ENCODE results near the gene GLI3. TPM values are rescaled to one million over a fixed set of nuclear protein-coding genes. Genes with fewer than 3 reads are reported as not detected.

GLI3 gene
- total and polyA plus RNA-seq, 4 experiments from 2014 or later = 0.06 to 0.13 TPM; not detected in 2

GRCh38 chr7:42006801-42007513 lies 230.1 kb downstream of the GLI3 start:
- DNase-seq = no peak
- Histone ChIP-seq H3K36me3 (ENCODE audit: insufficient read depth, low read length) (no peaks in the 10 kb centered on the region), H3K27me3 (ENCODE audit: insufficient read depth, low read length) (no peaks in the 10 kb centered on the region), H3K9me3 (ENCODE audit: control insufficient read depth in 1 of 2, low read length in 2 of 2) (no peaks in the 10 kb centered on the region), H3K27ac (ENCODE audit: low read depth, low read length) (no peak overlapping the region), H3K4me3 (ENCODE audit: low read length in 2 of 2) (no peak overlapping the region), H3K4me1 (ENCODE audit: insufficient read depth, low read length) (no peaks in the 10 kb centered on the region)
- H3K27ac Mint-ChIP-seq = no peak overlapping the region
- no peaks in the 10 kb centered on the region for H3K27me3 Mint-ChIP-seq
- no peaks in the 10 kb centered on the region for H3K36me3 Mint-ChIP-seq
- intact Hi-C loops (cut with micrococcal nuclease) = no loop called here
- H3K4me1 Mint-ChIP-seq = no peaks in the 10 kb centered on the region
- CTCF ChIA-PET (ENCODE audit: partially characterized antibody) = interaction anchor here (1.6 kb wide), 1 partner anchor 64 kb away, joined by 3 read pairs; no protein-coding TSS in a partner anchor
- H3K4me3 Mint-ChIP-seq = no peak overlapping the region
- H3K9me3 Mint-ChIP-seq = peaks cover 0 to 3% (median 0%) of the 10 kb centered on the region in 8 donors
- POLR2A ChIA-PET (ENCODE audit: partially characterized antibody) = no interaction called here

DNA sequence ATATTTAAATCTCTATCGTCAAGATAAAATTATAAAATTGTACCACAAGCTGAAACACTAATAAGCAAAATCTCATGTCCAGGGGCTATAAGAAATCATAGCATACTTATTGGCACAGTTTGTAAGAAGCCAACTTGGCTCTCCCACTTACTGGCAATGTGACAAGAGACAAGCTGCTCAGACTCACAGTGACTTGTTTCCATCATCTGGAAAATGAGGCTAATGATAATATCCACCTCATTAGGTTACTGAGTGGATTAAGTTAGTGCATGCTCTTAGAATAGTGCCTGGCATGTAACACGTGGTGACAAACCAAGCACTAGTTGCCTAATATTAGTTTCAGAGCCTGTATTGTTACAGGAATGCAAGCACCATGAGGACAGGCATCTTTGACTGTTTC lies 234.4 kb downstream of the GLI3 start:
- peaks cover 0 to 4% of the 10 kb centered on the region in 2 donors for H3K27me3 Mint-ChIP-seq
- ChIA-PET POLR2A (ENCODE audit: partially characterized antibody) (no interaction called here), CTCF (ENCODE audit: partially characterized antibody) (no interaction called here)
- H3K4me1 ChIP-seq (ENCODE audit: insufficient read depth, low read length) = no peaks in the 10 kb centered on the region
- no peaks in the 10 kb centered on the region for H3K27me3 ChIP-seq (ENCODE audit: insufficient read depth, low read length)
- intact Hi-C loops (cut with micrococcal nuclease) = no loop called here
- H3K36me3 ChIP-seq (ENCODE audit: insufficient read depth, low read length) = no peaks in the 10 kb centered on the region
- H3K36me3 Mint-ChIP-seq = no peaks in the 10 kb centered on the region
- H3K4me1 Mint-ChIP-seq = no peaks in the 10 kb centered on the region
- H3K27ac ChIP-seq (ENCODE audit: low read depth, low read length) = no peak overlapping the region
- no peak for DNase-seq
- no peaks in the 10 kb centered on the region for H3K9me3 Mint-ChIP-seq
- H3K27ac Mint-ChIP-seq = no peak overlapping the region
- no peak overlapping the region for H3K4me3 Mint-ChIP-seq
- no peaks in the 10 kb centered on the region for H3K9me3 ChIP-seq (ENCODE audit: control insufficient read depth in 1 of 2, low read length in 2 of 2)
- H3K4me3 ChIP-seq (ENCODE audit: low read length in 2 of 2) = no peak overlapping the region

- no peak for DNase-seq
- Mint-ChIP-seq H3K4me3 (no peak overlapping the region), H3K4me1 (peaks cover 0 to 4% (median 2%) of the 10 kb centered on the region in 4 donors), H3K36me3 (no peaks in the 10 kb centered on the region), H3K9me3 (peaks cover 0 to 2% (median 0%) of the 10 kb centered on the region in 8 donors), H3K27ac (no peak overlapping the region), H3K27me3 (peaks cover 0 to 4% of the 10 kb centered on the region in 2 donors)
- ChIA-PET POLR2A (ENCODE audit: partially characterized antibody) (no interaction called here), CTCF (ENCODE audit: partially characterized antibody) (no interaction called here)
- Histone ChIP-seq H3K4me1 (ENCODE audit: insufficient read depth, low read length) (no peaks in the 10 kb centered on the region), H3K27me3 (ENCODE audit: insufficient read depth, low read length) (no peaks in the 10 kb centered on the region), H3K9me3 (ENCODE audit: control insufficient read depth in 1 of 2, low read length in 2 of 2) (no peaks in the 10 kb centered on the region), H3K36me3 (ENCODE audit: insufficient read depth, low read length) (no peaks in the 10 kb centered on the region), H3K27ac (ENCODE audit: low read depth, low read length) (no peak overlapping the region), H3K4me3 (ENCODE audit: low read length in 2 of 2) (no peak overlapping the region)
- intact Hi-C loops (cut with micrococcal nuclease) = no loop called here
These were observed 237.2 kb downstream of the GLI3 start for GRCh38 chr7:41999736-42000283.

GRCh38 chr7:41998041-41998440 lies 239.0 kb downstream of the GLI3 start:
- no peaks in the 10 kb centered on the region for H3K27me3 ChIP-seq (ENCODE audit: insufficient read depth, low read length)
- ChIA-PET POLR2A (ENCODE audit: partially characterized antibody) (no interaction called here), CTCF (ENCODE audit: partially characterized antibody) (no interaction called here)
- H3K27ac Mint-ChIP-seq = no peak overlapping the region
- no peak overlapping the region for H3K27ac ChIP-seq (ENCODE audit: low read depth, low read length)
- H3K4me3 ChIP-seq (ENCODE audit: low read length in 2 of 2) = no peak overlapping the region
- no peaks in the 10 kb centered on the region for H3K36me3 Mint-ChIP-seq
- H3K27me3 Mint-ChIP-seq = peaks cover 0 to 4% of the 10 kb centered on the region in 2 donors
- intact Hi-C loops (cut with micrococcal nuclease) = no loop called here
- H3K9me3 Mint-ChIP-seq = peaks cover 0 to 2% (median 0%) of the 10 kb centered on the region in 8 donors
- H3K4me1 Mint-ChIP-seq = peaks cover 0 to 4% (median 2%) of the 10 kb centered on the region in 4 donors
- H3K4me1 ChIP-seq (ENCODE audit: insufficient read depth, low read length) = no peaks in the 10 kb centered on the region
- H3K36me3 ChIP-seq (ENCODE audit: insufficient read depth, low read length) = no peaks in the 10 kb centered on the region
- H3K9me3 ChIP-seq (ENCODE audit: control insufficient read depth in 1 of 2, low read length in 2 of 2) = no peaks in the 10 kb centered on the region
- no peak overlapping the region for H3K4me3 Mint-ChIP-seq
- DNase-seq = no peak

GRCh38 chr7:41997151-41997550 lies 239.9 kb downstream of the GLI3 start:
- Mint-ChIP-seq H3K4me1 (peaks cover 0 to 4% (median 2%) of the 10 kb centered on the region in 4 donors), H3K27ac (no peak overlapping the region), H3K9me3 (peaks cover 0 to 3% (median 0%) of the 10 kb centered on the region in 8 donors), H3K4me3 (no peak overlapping the region), H3K27me3 (peaks cover 0 to 4% of the 10 kb centered on the region in 2 donors), H3K36me3 (no peaks in the 10 kb centered on the region)
- intact Hi-C loops (cut with micrococcal nuclease) = no loop called here
- no peaks in the 10 kb centered on the region for H3K27me3 ChIP-seq (ENCODE audit: insufficient read depth, low read length)
- H3K9me3 ChIP-seq (ENCODE audit: control insufficient read depth in 1 of 2, low read length in 2 of 2) = no peaks in the 10 kb centered on the region
- H3K27ac ChIP-seq (ENCODE audit: low read depth, low read length) = no peak overlapping the region
- no peak overlapping the region for H3K4me3 ChIP-seq (ENCODE audit: low read length in 2 of 2)
- H3K4me1 ChIP-seq (ENCODE audit: insufficient read depth, low read length) = no peaks in the 10 kb centered on the region
- ChIA-PET POLR2A (ENCODE audit: partially characterized antibody) (no interaction called here), CTCF (ENCODE audit: partially characterized antibody) (no interaction called here)
- no peaks in the 10 kb centered on the region for H3K36me3 ChIP-seq (ENCODE audit: insufficient read depth, low read length)
- no peak for DNase-seq

- Histone ChIP-seq H3K4me3 (ENCODE audit: low read length in 2 of 2) (no peak overlapping the region), H3K4me1 (ENCODE audit: insufficient read depth, low read length) (no peaks in the 10 kb centered on the region), H3K27ac (ENCODE audit: low read depth, low read length) (no peak overlapping the region), H3K27me3 (ENCODE audit: insufficient read depth, low read length) (no peaks in the 10 kb centered on the region), H3K36me3 (ENCODE audit: insufficient read depth, low read length) (no peaks in the 10 kb centered on the region), H3K9me3 (ENCODE audit: control insufficient read depth in 1 of 2, low read length in 2 of 2) (no peaks in the 10 kb centered on the region)
- Mint-ChIP-seq H3K4me1 (peaks cover 0 to 4% (median 2%) of the 10 kb centered on the region in 4 donors), H3K36me3 (no peaks in the 10 kb centered on the region), H3K9me3 (peaks cover 0 to 3% (median 0%) of the 10 kb centered on the region in 8 donors), H3K27ac (no peak overlapping the region), H3K27me3 (peaks cover 0 to 5% of the 10 kb centered on the region in 2 donors), H3K4me3 (no peak overlapping the region)
- POLR2A ChIA-PET (ENCODE audit: partially characterized antibody) = no interaction called here
- intact Hi-C loops (cut with micrococcal nuclease) = no loop called here
- no peak for DNase-seq
- CTCF ChIA-PET (ENCODE audit: partially characterized antibody) = no interaction called here
These were observed 240.5 kb downstream of the GLI3 start for GRCh38 chr7:41996381-41997035.

DNA sequence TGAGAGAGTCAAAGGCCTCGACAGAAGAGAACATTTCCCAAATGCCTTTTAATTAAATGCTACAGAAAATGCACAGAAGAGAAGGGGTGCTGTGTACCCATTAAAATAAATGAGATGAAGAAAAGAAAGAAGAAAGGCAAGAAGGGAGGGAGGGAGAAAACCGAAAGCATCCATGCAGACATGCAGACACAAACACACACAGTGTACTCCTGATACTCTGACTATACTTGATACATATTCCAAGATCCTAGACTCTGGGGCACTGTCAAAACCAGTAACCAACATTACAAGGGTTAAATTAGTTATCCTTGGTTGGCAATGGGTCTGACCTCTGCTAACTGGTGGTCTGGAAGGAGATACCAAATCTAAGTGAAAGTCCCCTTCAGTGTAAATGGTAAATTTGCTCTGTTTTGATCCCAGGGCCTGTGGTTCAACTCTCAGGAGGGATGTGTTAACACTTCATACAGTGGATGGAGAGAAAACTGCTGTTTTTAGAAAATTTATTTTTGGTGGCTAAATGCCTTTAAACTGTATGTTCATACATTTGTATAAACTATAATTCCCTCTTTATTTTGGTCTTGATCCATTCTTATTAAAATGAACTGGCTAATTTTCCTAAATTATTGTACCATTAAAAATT lies 241.3 kb downstream of the GLI3 start:
- intact Hi-C loops (cut with micrococcal nuclease) = no loop called here
- ChIA-PET CTCF (ENCODE audit: partially characterized antibody) (no interaction called here), POLR2A (ENCODE audit: partially characterized antibody) (no interaction called here)
- H3K4me1 ChIP-seq (ENCODE audit: insufficient read depth, low read length) = no peaks in the 10 kb centered on the region
- no peak for DNase-seq
- Mint-ChIP-seq H3K4me1 (peaks cover 0 to 4% (median 2%) of the 10 kb centered on the region in 4 donors), H3K27me3 (peaks cover 0 to 6% of the 10 kb centered on the region in 2 donors), H3K4me3 (no peak overlapping the region), H3K27ac (no peak overlapping the region), H3K9me3 (peaks cover 0 to 3% (median 0%) of the 10 kb centered on the region in 8 donors), H3K36me3 (no peaks in the 10 kb centered on the region)
- no peaks in the 10 kb centered on the region for H3K36me3 ChIP-seq (ENCODE audit: insufficient read depth, low read length)
- no peaks in the 10 kb centered on the region for H3K27me3 ChIP-seq (ENCODE audit: insufficient read depth, low read length)
- no peak overlapping the region for H3K27ac ChIP-seq (ENCODE audit: low read depth, low read length)
- no peak overlapping the region for H3K4me3 ChIP-seq (ENCODE audit: low read length in 2 of 2)
- no peaks in the 10 kb centered on the region for H3K9me3 ChIP-seq (ENCODE audit: control insufficient read depth in 1 of 2, low read length in 2 of 2)

Measured in CD4-positive, alpha-beta memory T cell (primary cell).